Skeletal muscle tissue (tissue), 4 donors: ENCODE results near the gene RRP15. TPM values are rescaled to one million over a fixed set of nuclear protein-coding genes. Genes with fewer than 3 reads are reported as not detected.

Experiments used
- H3K27ac ChIP-seq: one replicate; pipeline ENCODE4 v1.7.0; 2013; ENCODE audit warnings: mild to moderate bottlenecking, low read depth, low read length, inconsistent platforms
- H3K27me3 ChIP-seq, 3 donors: one replicate each; pipeline ENCODE4 v1.7.0; 2013; ENCODE audit warnings: low read length in 3 of 3; ENCODE audit not compliant: control insufficient read depth in 3 of 3, insufficient read depth in 3 of 3
- H3K36me3 ChIP-seq, 3 donors: one replicate each; pipeline ENCODE4 v1.7.0; 2013; ENCODE audit warnings: low read length in 3 of 3; ENCODE audit not compliant: control insufficient read depth in 3 of 3, insufficient read depth in 3 of 3
- H3K4me1 ChIP-seq, 3 donors: one replicate each; pipeline ENCODE4 v1.7.0; 2013; ENCODE audit warnings: low read length in 3 of 3, mild to moderate bottlenecking in 3 of 3; ENCODE audit not compliant: control insufficient read depth in 3 of 3, insufficient read depth in 3 of 3
- H3K4me3 ChIP-seq, 3 donors: one replicate each; pipeline ENCODE4 v1.7.0; 2013; ENCODE audit warnings: low read length in 3 of 3
- H3K9ac ChIP-seq, 3 donors: one replicate each; pipeline ENCODE4 v1.7.0; 2013; ENCODE audit warnings: low read length in 3 of 3, mild to moderate bottlenecking in 3 of 3, moderate library complexity in 2 of 3, low read depth in 1 of 3
- H3K9me3 ChIP-seq, 3 donors: one replicate each; pipeline ENCODE4 v1.7.0; 2013; ENCODE audit warnings: low read length in 3 of 3; ENCODE audit not compliant: control insufficient read depth in 3 of 3
- total RNA-seq: library from RNA; depleted of rRNA; stranded (reverse); fragments of >200 nt; gene quantifications from one replicate; pipeline ENCODE4 v1.2.3, GENCODE V29; 2014
- donor health status: Osteomylitis.

RRP15 gene
- total RNA-seq, 1 donor from 2014 or later: 8.9 TPM

GRCh38 chr1:218366322-218367052, 81.4 kb downstream of the RRP15 start:
- no peaks in the 10 kb centered on the region for H3K27me3 ChIP-seq
- H3K4me1 ChIP-seq: peaks cover 46 to 53% (median 48%) of the 10 kb centered on the region in 3 donors
- no peaks in the 10 kb centered on the region for H3K36me3 ChIP-seq
- no peak overlapping the region for H3K9ac ChIP-seq
- no peak overlapping the region for H3K27ac ChIP-seq
- no peaks in the 10 kb centered on the region for H3K9me3 ChIP-seq
- no peak overlapping the region for H3K4me3 ChIP-seq

GRCh38 chr1:218367118-218367517, 82.0 kb downstream of the RRP15 start:
- Histone ChIP-seq H3K4me1 (peaks cover 47 to 53% (median 48%) of the 10 kb centered on the region in 3 donors), H3K9me3 (no peaks in the 10 kb centered on the region), H3K9ac (no peak overlapping the region), H3K27ac (no peak overlapping the region), H3K36me3 (no peaks in the 10 kb centered on the region), H3K27me3 (no peaks in the 10 kb centered on the region), H3K4me3 (no peak overlapping the region)

- peaks cover 46 to 48% (median 46%) of the 10 kb centered on the region in 3 donors for H3K4me1 ChIP-seq
- H3K27ac ChIP-seq: no peak overlapping the region
- H3K9ac ChIP-seq: no peak overlapping the region
Observed at GRCh38 chr1:218368686-218369085, 83.6 kb downstream of the RRP15 start.

DNA sequence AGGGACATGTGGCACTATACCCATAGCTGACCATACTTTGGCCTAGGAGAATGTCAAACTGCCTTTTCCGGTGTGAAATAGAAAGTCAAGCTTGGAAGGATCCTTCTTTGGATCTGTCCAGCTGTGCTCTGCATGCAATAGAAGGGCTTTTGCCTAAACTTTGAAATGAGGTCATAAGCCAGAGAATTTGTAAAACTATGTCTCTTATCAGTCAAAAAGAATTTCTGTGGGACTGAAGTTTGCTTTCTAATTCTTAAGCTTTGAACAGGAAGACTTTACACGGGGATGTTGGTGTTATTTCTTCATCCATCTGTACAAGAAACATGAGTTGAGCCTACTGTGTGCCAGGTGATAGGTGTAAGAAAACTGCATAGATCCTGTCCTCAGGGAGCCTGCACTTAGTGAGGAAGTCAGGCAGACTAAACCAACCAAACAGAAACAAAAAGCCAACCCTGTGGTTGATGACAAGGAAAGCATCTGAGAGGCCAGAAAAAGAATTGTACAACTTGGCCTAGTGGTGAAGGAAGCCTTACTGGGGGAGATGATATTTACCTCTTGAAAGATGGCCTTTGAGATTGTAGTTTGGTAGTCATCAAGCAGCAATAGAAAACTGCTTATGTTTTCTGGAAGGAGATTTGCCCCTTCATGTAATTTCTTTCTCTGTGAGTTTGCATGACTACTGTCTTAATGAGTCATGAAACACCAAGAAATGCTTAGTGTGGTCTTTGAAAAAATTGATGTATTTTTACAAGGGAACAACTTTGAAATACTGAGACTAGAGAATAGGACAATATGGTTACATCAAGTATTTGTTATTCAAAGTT, 84.8 kb downstream of the RRP15 start:
- no peaks in the 10 kb centered on the region for H3K9me3 ChIP-seq
- peaks cover 47 to 53% (median 52%) of the 10 kb centered on the region in 3 donors for H3K4me1 ChIP-seq
- peak overlapping the region; percentile 55 for H3K27ac ChIP-seq
- no peak overlapping the region for H3K9ac ChIP-seq
- no peaks in the 10 kb centered on the region for H3K27me3 ChIP-seq
- H3K36me3 ChIP-seq: no peaks in the 10 kb centered on the region
- H3K4me3 ChIP-seq: peak overlapping the region in 1 of 3 donors; percentile 3

More at GRCh38 chr1:218368686-218369085, 83.6 kb downstream of the RRP15 start:
- Histone ChIP-seq H3K27me3 (no peaks in the 10 kb centered on the region), H3K9me3 (no peaks in the 10 kb centered on the region), H3K36me3 (no peaks in the 10 kb centered on the region), H3K4me3 (no peak overlapping the region)

DNA sequence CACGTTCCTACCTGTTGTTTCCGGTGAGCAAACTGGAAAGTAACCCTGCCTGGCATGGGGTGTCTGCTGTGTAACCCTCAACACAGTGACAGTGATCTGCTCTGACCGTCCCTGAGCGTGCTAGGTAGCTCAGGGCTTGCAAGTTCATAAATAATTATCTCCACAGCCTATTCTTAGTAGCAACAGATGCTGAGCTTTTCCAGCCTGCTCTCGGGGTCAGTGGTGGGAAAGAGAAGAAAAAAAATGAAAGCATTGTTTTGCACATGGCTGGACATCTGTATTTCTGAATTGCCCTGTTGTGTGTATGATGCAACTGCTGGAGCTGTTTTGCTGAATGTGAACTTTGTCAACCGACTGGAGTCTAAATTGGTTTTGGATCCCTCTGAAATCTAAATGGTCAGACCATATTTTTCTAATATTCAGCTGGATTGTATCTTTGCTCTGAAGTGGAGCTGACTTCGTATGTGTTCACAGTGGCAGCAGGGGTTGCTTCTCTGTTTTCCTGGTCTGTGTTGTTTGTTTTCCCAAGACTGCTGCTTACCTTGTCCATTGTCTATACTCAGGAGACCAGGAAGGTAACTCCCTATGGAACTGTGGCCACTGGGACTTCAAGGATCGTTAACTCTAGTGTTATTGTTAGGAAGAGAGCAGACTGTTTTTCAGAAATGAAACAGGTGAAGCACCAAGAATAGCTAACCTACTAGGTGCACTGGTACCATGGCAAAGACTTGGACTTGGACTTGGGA, 87.0 kb downstream of the RRP15 start:
- H3K4me3 ChIP-seq: peak overlapping the region; percentile 32 to 49 (median 42)
- H3K36me3 ChIP-seq: no peaks in the 10 kb centered on the region
- peak overlapping the region in 2 of 3 donors; percentile 6 to 61 for H3K9ac ChIP-seq
- H3K27ac ChIP-seq: peak overlapping the region; percentile 88
- no peaks in the 10 kb centered on the region for H3K27me3 ChIP-seq
- peaks cover 37 to 53% (median 43%) of the 10 kb centered on the region in 3 donors for H3K4me1 ChIP-seq
- H3K9me3 ChIP-seq: no peaks in the 10 kb centered on the region

- Histone ChIP-seq H3K27ac (peak overlapping the region; percentile 75), H3K27me3 (no peaks in the 10 kb centered on the region), H3K36me3 (no peaks in the 10 kb centered on the region), H3K4me1 (peaks cover 37 to 47% (median 42%) of the 10 kb centered on the region in 3 donors), H3K9ac (peak overlapping the region; percentile 27 to 52 (median 32)), H3K4me3 (peak overlapping the region; percentile 15 to 40 (median 23)), H3K9me3 (no peaks in the 10 kb centered on the region)
Observed at GRCh38 chr1:218374401-218375353, 89.6 kb downstream of the RRP15 start.

DNA sequence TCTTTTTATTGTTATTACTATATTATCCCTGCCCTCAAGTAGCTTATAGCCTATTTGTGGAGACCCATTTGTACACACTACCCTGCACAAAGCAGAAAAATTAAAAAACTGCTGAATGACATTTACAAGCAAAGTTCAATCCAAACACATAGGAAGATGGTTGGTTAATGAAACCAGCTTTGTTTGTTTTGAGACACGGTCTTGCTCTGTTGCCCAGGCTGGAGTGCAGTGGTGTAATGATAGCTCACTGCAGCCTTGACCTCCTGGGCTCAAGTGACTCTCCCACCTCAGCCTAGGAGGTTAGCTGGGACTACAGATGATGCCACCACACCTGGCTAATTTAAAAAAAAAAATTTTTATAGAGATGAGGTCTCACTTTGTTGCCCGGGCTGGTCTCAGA, 91.6 kb downstream of the RRP15 start:
- Histone ChIP-seq H3K9ac (no peak overlapping the region), H3K4me3 (no peak overlapping the region), H3K27me3 (no peaks in the 10 kb centered on the region), H3K36me3 (no peaks in the 10 kb centered on the region), H3K27ac (no peak overlapping the region), H3K9me3 (no peaks in the 10 kb centered on the region), H3K4me1 (peaks cover 41 to 46% (median 41%) of the 10 kb centered on the region in 3 donors)

- Histone ChIP-seq H3K4me3 (no peak overlapping the region), H3K9me3 (no peaks in the 10 kb centered on the region), H3K27ac (no peak overlapping the region), H3K4me1 (peaks cover 36 to 41% (median 37%) of the 10 kb centered on the region in 3 donors), H3K27me3 (no peaks in the 10 kb centered on the region), H3K36me3 (no peaks in the 10 kb centered on the region), H3K9ac (no peak overlapping the region)
Observed at GRCh38 chr1:218377143-218377660, 92.1 kb downstream of the RRP15 start.
